Glutamatergic neuron (in vitro differentiated cells): ENCODE results near the gene TAF1B. TPM values are rescaled to one million over a fixed set of nuclear protein-coding genes. Genes with fewer than 3 reads are reported as not detected.

Experiments used
- DNase-seq: peaks from one replicate; pipeline ENCODE4 v3.0.0; 2022
- H3K27ac Mint-ChIP-seq: one replicate; pipeline ENCODE4 v1.8.0; 2020; ENCODE audit warnings: mild to moderate bottlenecking, mixed read lengths, inconsistent platforms; ENCODE audit not compliant: unreplicated experiment
- H3K27me3 Mint-ChIP-seq: one replicate; pipeline ENCODE4 v1.8.0; 2020; ENCODE audit warnings: mild to moderate bottlenecking, moderate library complexity, mixed read lengths, inconsistent platforms; ENCODE audit not compliant: unreplicated experiment
- H3K36me3 Mint-ChIP-seq: one replicate; pipeline ENCODE4 v1.8.0; 2020; ENCODE audit warnings: mild to moderate bottlenecking, mixed read lengths, inconsistent platforms; ENCODE audit not compliant: unreplicated experiment
- H3K4me1 Mint-ChIP-seq: one replicate; pipeline ENCODE4 v1.8.0; 2020; ENCODE audit warnings: mild to moderate bottlenecking, low read depth, mixed read lengths, inconsistent platforms; ENCODE audit not compliant: unreplicated experiment
- H3K4me3 Mint-ChIP-seq: one replicate; pipeline ENCODE4 v1.8.0; 2020; ENCODE audit warnings: mild to moderate bottlenecking, mixed read lengths, inconsistent platforms; ENCODE audit not compliant: unreplicated experiment
- H3K9me3 Mint-ChIP-seq: one replicate; pipeline ENCODE4 v1.8.0; 2020; ENCODE audit warnings: mild to moderate bottlenecking, moderate library complexity, mixed read lengths, inconsistent platforms; ENCODE audit not compliant: unreplicated experiment
- CTCF ChIP-seq: fragments of 200-600 bp; sonication (generic); IDR thresholded peaks from one replicate; pipeline ENCODE4 v1.5.0; 2021; ENCODE audit not compliant: partially characterized antibody, unreplicated experiment
- total RNA-seq: library from RNA; stranded (reverse); fragmentation: NEBNext Ultra II Directional; extraction: Animal tissue kit (Norgen Biotek cat#: 25700); gene quantifications from one replicate; pipeline ENCODE4 v1.2.1, GENCODE V29; 2021; ENCODE audit not compliant: unreplicated experiment

The TAF1B gene
- total RNA-seq, 1 donor from 2014 or later, result 16.7 TPM

GRCh38 chr2:9982891-9983290 is 139.6 kb downstream of the TAF1B start:
- no peak for TF ChIP-seq CTCF
- no peaks in the 10 kb centered on the region for H3K9me3 Mint-ChIP-seq
- no peak for DNase-seq
- H3K4me1 Mint-ChIP-seq, result peaks cover 6% of the 10 kb centered on the region
- no peaks in the 10 kb centered on the region for H3K27me3 Mint-ChIP-seq
- H3K4me3 Mint-ChIP-seq, result no peak overlapping the region
- no peak overlapping the region for H3K27ac Mint-ChIP-seq
- H3K36me3 Mint-ChIP-seq, result no peaks in the 10 kb centered on the region

- Mint-ChIP-seq H3K27ac (no peak overlapping the region), H3K9me3 (no peaks in the 10 kb centered on the region), H3K36me3 (no peaks in the 10 kb centered on the region), H3K4me3 (no peak overlapping the region), H3K27me3 (no peaks in the 10 kb centered on the region), H3K4me1 (peaks cover 6% of the 10 kb centered on the region)
- no peak for DNase-seq
- no peak for TF ChIP-seq CTCF
Observed at GRCh38 chr2:9983401-9984216, 140.3 kb downstream of the TAF1B start.

Other genes with a start within 250 kb of the TAF1B start
- 533 TPM for gene YWHAQ, start 212.5 kb upstream of the TAF1B start, total RNA-seq
- gene GRHL1, start 108.2 kb downstream of the TAF1B start, total RNA-seq, result 4.3 TPM
- 21.1 TPM for gene KLF11, start 200.1 kb downstream of the TAF1B start, total RNA-seq
- gene CYS1, start 236.9 kb downstream of the TAF1B start, total RNA-seq, result not detected